D721Med (cell line): Measurements from ENCODE around the gene GNG12.
"Not testable (repeated sequence)": the region's sequence is repeated elsewhere in the genome, so short reads cannot be mapped to it uniquely, and the experiment has no call there.

ENCODE experiments used
- DNase-seq: peaks from one replicate; pipeline ENCODE4 v3.0.0; 2011; ENCODE audit warnings: low spot score; ENCODE audit not compliant: insufficient read length
- FAIRE-seq: peaks from 2 replicates; lab custom pipeline; 2011; peaks lifted over from hg19 to GRCh38; lab: Jason Lieb, UNC
- TF ChIP-seq, protein P1 (sequence below): IDR thresholded peaks from 2 replicates; pipeline ENCODE4 v1.5.1; 2012; ENCODE audit warnings: mild to moderate bottlenecking, control low read depth; ENCODE audit not compliant: insufficient read depth; ENCODE audit errors: missing control alignments

GNG12 gene

DNA sequence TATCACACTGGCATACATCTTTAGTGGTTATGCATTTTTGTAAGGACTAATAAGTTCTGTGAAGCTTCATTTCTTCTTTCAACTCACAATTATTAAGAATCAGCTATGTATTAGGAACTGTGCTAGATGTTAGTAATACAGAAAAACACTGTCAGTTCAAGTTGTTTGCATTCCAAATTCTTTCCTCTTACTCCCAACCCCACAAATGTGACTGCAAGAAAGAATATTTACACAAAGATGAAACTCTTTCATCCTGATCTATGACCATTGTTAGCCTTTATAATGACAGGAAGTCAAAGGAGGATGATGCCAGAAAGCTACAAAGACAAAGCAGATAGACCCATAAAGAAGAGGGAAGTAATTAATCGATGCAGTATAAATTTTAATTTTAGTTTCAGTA lies 169.2 kb downstream of the GNG12 start:
- FAIRE-seq (no peak), DNase-seq (no peak)
- TF ChIP-seq, protein P1, sequence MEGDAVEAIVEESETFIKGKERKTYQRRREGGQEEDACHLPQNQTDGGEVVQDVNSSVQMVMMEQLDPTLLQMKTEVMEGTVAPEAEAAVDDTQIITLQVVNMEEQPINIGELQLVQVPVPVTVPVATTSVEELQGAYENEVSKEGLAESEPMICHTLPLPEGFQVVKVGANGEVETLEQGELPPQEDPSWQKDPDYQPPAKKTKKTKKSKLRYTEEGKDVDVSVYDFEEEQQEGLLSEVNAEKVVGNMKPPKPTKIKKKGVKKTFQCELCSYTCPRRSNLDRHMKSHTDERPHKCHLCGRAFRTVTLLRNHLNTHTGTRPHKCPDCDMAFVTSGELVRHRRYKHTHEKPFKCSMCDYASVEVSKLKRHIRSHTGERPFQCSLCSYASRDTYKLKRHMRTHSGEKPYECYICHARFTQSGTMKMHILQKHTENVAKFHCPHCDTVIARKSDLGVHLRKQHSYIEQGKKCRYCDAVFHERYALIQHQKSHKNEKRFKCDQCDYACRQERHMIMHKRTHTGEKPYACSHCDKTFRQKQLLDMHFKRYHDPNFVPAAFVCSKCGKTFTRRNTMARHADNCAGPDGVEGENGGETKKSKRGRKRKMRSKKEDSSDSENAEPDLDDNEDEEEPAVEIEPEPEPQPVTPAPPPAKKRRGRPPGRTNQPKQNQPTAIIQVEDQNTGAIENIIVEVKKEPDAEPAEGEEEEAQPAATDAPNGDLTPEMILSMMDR: no peak

GRCh38 chr1:67662884-67663283 lies 170.4 kb downstream of the GNG12 start:
- TF ChIP-seq, protein P1: no peak
- DNase-seq (no peak), FAIRE-seq (no peak)

DNA sequence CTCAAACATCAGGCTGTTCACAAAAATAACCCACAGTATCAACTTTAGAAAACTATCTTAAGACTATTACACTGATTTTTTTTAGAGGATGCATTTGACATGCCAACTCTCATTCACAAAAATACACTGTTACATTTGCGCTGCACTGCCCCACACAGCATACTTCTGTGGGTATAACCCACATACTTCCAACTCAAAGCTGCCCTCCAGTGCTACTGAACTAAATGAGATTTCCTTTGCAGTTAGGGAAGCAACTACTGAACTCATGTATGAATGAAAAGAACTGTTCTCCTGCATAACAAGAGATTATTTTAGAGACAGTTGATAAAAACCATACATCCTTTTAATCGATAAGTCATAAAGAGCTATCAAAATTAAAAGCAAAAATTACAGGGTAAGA lies 174.0 kb downstream of the GNG12 start:
- DNase-seq (no peak), FAIRE-seq (no peak)
- TF ChIP-seq, protein P1: no peak

DNA sequence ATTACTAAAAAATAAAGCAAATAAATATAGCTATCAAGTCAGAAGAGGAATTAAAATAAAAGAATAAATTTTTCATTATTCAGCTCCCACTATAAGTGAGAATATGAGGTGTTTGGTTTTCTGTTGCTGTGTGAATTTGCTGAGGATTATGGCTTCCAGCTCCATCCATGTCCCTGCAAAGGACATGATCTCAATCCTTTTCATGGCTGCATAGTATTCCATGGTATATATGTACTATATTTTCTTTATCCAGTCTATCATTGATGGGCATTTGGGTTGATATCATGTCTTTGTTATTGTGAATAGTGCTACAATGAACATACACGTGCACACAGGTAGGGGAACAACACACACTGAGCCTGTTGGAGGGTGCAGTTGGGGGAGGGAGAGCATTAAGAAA lies 176.1 kb downstream of the GNG12 start:
- not testable (repeated sequence) for DNase-seq, FAIRE-seq

DNA sequence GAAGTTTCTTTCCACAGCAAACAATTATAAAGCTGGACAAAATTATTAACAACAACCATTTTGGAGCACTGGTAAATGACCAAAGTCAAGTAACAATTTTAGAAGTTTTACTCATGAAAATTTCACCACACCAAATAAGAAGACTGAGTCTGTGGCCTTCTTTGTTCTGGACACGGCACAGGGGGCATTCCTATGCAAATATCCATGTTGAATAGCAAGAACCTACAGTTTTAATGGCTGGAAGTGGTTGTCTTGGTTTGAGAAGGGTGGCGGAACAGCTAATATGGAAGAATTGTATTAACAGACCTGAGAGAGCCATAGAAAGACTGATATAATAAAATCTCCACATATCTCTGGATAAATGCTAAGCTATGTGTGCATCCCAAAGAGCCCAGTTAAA lies 177.7 kb downstream of the GNG12 start:
- DNase-seq (no peak), FAIRE-seq (no peak)
- TF ChIP-seq, protein P1: no peak

- DNase-seq (no peak), FAIRE-seq (no peak)
- TF ChIP-seq, protein P1: no peak
Measured at GRCh38 chr1:67653304-67653703, 180.0 kb downstream of the GNG12 start.

GRCh38 chr1:67652800-67653199 lies 180.5 kb downstream of the GNG12 start:
- TF ChIP-seq, protein P1: no peak
- DNase-seq: no peak
- no peak for FAIRE-seq
